GM18526 (cell line): ENCODE results near the gene CD8B.
"Not testable (repeated sequence)": the region's sequence is repeated elsewhere in the genome, so short reads cannot be mapped to it uniquely, and the experiment has no call there.

Source experiments
- POLR2A ChIP-seq: IDR thresholded peaks from 3 replicates; pipeline ENCODE4 v1.6.1; 2011; ENCODE audit not compliant: insufficient read length; ENCODE audit errors: extremely low read depth

The CD8B gene

DNA sequence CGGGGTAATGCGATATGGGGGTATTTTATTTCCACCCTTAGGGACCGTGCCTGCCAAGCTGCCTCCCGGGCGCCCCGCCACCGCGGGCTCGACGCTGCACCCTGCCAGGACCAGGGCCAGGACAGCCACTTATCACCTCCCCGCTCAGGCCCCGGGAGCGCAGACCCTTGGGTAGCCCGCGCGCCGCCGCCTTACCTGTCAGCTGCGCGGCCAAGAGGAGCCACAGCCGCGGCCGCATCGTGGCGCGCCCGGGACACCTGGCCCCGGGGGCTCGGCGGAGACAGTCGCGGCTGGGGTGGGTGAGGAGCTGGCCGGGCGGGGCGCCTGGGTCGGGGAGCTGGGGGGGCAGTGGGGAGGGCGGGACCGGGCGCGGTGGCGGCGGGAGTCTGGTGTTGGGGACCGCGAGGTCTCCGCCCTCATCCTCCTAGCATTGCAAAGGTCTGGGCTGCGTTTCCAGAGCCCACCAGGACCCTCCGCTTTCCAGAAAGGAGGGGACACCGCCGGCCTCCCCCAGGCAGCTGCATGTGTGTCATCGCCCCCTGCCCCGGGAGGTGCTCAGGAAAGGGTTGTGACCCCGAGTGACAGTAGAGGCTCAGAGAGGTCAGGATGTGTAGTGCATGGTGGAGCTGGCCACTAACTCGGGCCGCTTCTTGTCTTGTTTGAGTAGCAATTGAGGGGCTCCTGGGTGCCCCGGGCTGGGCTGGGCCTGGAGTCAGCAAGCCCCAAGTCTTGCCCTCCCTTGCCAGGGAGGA is at the start of gene CD8B:
Gene CD8B (minus strand): TSS at position 259 of the 752 bp plus-strand sequence. CDS start 21 bp downstream, at position 238.
- TF ChIP-seq POLR2A: not testable (repeated sequence)

DNA sequence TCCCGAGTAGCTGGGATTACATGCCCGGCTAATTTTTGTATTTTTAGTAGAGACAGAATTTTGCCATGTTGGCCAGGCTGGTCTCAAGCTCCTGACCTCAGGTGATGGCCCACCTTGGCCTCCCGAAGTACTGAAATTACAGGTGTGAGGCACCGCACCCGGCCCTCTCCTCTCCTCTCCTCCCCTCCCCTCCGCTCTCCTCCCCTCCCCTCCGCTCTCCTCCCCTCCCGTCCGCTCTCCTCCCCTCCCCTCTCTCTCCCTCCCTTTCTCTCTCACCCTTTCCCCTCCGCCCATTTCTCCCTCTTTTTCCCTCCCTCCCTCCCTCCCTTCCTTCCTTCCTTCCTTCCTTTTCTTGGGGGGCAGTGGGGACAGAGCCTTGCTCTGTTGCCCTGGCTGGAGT is 28.4 kb downstream of the CD8B start:
- no peak for TF ChIP-seq POLR2A

DNA sequence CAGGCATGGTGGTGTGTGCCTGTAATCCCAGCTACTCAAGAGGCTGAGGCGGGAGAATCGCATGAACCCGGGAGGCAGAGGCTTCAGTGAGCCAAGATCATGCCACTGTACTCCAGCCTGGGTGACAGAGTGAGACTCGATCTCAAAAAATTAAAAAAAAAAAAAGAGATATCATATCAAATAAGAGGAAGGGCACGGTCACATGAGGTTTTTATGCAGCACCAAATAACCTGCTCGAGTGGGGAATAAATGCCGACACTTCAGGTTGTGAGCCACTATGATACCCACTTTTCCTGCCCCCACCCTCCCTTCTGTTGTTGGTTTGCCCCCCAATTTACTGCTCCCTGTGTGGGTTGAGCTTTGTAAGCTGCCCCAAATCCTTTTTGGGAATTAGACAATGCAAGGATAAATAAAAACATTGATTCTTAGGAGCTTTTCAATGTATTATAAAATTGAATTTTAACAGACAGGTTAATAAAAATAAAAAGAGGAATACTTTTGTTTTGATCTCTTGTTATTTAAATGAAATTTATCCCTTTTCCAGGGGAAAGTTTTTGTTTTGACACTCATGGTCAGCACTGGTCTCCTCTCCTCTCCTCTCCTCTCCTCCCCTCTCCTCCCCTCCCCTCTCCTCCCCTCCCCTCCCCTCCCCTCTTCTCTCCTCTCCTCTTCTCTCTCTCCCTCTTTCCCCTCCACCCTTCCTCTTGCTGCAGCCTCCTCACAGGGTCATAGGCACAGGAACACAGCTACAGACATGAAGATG is 29.2 kb downstream of the CD8B start:
- no peak for TF ChIP-seq POLR2A

GRCh38 chr2:86831537-86831936 is 30.1 kb downstream of the CD8B start:
- TF ChIP-seq POLR2A: no peak

DNA sequence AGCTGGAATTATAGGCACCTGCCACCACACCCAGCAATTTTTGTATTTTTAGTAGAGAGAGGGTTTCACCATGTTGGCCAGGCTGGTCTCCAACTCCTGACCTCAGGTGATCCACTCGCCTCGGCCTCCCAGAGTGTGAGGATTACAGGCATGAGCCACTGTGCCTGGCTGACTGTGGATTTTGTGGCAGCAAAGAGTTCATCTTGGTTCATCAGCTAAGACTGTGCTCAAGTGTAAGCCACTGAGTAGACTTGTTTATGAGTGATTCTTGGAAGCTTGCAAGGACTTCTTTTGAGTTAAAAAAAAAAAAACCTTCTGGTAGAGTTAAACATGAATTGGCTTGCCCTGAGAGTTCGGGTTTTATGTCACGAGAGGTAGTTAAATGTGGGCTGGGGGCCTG is 34.7 kb downstream of the CD8B start:
- no peak for TF ChIP-seq POLR2A

DNA sequence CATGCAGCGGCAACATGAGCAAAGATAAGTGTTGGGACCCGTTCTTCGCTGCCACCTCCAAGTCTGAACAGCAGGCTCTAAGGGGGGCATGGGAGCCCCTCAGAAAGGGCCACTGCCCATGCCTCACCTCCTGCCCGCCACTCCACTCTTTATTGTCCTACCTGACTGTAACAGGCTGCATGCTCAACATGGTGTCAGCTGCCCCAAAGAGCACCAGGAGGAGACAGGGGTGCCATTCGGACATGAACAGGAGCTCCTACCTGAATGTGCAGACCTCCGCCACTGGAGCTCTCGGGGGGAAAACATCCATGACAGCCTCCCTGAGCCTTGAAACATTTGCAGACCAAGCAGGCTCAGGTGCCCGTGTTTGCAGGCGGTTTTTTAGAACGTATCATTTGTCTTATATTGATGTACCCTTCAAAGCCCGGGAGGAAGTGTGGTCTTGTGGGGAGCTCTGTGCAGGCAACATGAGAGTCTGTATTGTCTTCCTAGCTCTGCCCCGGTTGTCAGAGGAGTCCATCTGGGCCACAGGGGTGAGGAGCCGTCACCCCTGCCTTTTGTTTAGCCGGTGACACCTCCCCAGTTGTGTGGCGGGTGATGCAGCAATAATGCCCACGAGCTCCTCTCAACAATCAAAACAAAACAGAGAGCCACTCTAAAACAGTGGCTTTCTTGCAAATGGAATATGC is 35.8 kb downstream of the CD8B start:
- TF ChIP-seq POLR2A: no peak

GRCh38 chr2:86825036-86825692 is 36.5 kb downstream of the CD8B start:
- TF ChIP-seq POLR2A: no peak

DNA sequence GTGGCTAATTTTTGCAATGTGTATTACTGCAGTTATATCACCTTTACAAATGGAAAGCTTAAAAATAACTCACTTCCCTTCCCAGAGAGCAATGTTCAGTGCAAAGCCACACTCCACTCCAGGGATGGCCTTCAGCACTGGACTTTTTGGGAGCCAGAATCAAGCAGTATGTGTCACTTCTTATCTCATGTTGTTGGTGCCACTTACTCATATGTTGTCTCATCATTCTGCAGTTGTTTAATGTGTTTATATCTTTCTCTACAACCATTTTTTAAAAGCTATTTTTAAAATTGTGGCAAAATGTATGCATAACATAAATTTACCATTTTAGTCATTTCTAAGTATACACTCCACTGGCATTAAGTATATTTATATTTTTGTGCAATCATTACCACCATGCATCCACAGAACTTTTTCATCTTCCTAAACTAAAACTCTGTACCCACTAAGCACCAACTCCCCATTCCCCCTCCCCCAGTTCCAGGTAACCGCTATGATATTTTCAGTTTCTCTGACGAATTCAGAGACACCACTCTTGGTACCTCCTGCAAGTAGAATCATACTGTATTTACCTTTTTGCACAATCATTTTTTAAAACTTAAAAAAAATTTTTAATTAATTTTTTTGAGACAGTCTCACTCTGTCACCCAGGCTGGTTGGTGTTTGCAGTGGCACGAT is 38.9 kb downstream of the CD8B start:
- no peak for TF ChIP-seq POLR2A

GRCh38 chr2:86821842-86822241 is 39.8 kb downstream of the CD8B start:
- TF ChIP-seq POLR2A: no peak

- no peak for TF ChIP-seq POLR2A
Measured at GRCh38 chr2:86821306-86821705, 40.4 kb downstream of the CD8B start.

DNA sequence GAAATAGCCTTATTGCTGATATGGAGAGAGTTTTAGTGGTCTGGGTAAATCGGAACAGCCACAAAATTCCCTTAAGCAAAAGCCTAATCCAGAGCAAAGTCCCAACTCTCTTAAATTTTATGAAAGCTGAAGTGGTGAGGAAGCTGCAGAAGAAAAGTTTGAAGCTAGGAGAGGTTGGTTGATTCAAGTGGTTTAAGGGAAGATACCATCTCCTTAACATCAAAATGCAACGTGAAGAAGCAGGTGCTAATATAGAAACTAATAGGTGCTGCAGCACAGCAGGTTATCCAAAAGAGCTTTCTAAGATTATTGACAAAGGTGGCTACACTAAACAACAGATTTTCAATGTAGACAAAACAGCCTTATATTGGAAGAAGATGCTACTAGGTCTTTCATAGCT is 42.7 kb downstream of the CD8B start:
- no peak for TF ChIP-seq POLR2A

- TF ChIP-seq POLR2A: no peak
Measured at GRCh38 chr2:86818114-86818801, 43.4 kb downstream of the CD8B start.

DNA sequence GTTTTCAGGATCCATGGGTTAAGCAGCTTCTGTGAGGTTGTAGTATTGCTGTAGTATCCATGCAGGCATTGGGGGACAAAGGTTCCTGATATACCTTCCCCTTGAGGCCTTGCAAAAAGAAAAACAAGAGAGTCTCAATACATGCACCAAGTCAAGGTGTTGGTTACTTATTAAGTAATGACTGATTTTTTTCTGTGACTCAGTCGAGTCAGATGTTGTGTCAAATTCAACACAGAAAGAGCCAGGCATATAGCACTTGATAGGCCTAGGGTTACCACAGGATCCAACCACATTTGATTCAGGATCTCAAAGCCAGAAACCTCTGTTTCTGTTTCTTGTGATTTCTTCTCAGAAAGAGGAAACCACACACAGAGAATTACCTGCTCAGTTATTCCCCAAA is 46.1 kb downstream of the CD8B start:
- TF ChIP-seq POLR2A: no peak

GRCh38 chr2:86809481-86810121 is 52.1 kb downstream of the CD8B start:
- no peak for TF ChIP-seq POLR2A
